GM18907 (cell line): ENCODE measurements around the gene OBSCN.
A peak's percentile ranks its signal among the peaks of the same experiment; 100 is the strongest.

ENCODE experiments used
- ATAC-seq: cut with Tn5 transposase; IDR thresholded peaks from one replicate; pipeline ENCODE4 v1.9.1; 2021; ENCODE audit warnings: mild to moderate bottlenecking, moderate library complexity; ENCODE audit not compliant: unreplicated experiment

Gene OBSCN

GRCh38 chr1:228275430-228276173 is 67.8 kb downstream of the OBSCN start:
- peak; percentile 60 for ATAC-seq

GRCh38 chr1:228276174-228276831 is 68.5 kb downstream of the OBSCN start:
- no peak for ATAC-seq

- ATAC-seq = no peak
Measured at GRCh38 chr1:228276901-228277490, 69.2 kb downstream of the OBSCN start.

- ATAC-seq = no peak
Measured at GRCh38 chr1:228277491-228278431, 69.9 kb downstream of the OBSCN start.

GRCh38 chr1:228278432-228278941 is 70.6 kb downstream of the OBSCN start:
- ATAC-seq = no peak

GRCh38 chr1:228279011-228279721 is 71.3 kb downstream of the OBSCN start:
- no peak for ATAC-seq

- ATAC-seq = no peak
Measured at GRCh38 chr1:228279722-228280105, 71.9 kb downstream of the OBSCN start.

- no peak for ATAC-seq
Measured at GRCh38 chr1:228280106-228280901, 72.5 kb downstream of the OBSCN start.

GRCh38 chr1:228280961-228281591 is 73.2 kb downstream of the OBSCN start:
- ATAC-seq = no peak

GRCh38 chr1:228281631-228282328 is 73.9 kb downstream of the OBSCN start:
- ATAC-seq = no peak

GRCh38 chr1:228282329-228283042 is 74.6 kb downstream of the OBSCN start:
- no peak for ATAC-seq

GRCh38 chr1:228283043-228283371 is 75.2 kb downstream of the OBSCN start:
- no peak for ATAC-seq

GRCh38 chr1:228283476-228284147 is 75.8 kb downstream of the OBSCN start:
- ATAC-seq = no peak

GRCh38 chr1:228284148-228284495 is 76.3 kb downstream of the OBSCN start:
- no peak for ATAC-seq

GRCh38 chr1:228284521-228284920 is 76.7 kb downstream of the OBSCN start:
- ATAC-seq = no peak

GRCh38 chr1:228285661-228286504 is 78.0 kb downstream of the OBSCN start:
- no peak for ATAC-seq
